Activated CD8-positive, alpha-beta memory T cell treated with anti-CD3 and anti-CD28 coated beads for 1 hour (primary cell): ENCODE results near the gene CBX2.

Experiments
- DNase-seq, 2 donors: peaks; one replicate each; pipeline ENCODE4 v3.0.0-alpha.2; 2020; ENCODE audit warnings: low read depth in 1 of 2; ENCODE audit errors: extremely low read depth in 1 of 2

Gene CBX2

DNA sequence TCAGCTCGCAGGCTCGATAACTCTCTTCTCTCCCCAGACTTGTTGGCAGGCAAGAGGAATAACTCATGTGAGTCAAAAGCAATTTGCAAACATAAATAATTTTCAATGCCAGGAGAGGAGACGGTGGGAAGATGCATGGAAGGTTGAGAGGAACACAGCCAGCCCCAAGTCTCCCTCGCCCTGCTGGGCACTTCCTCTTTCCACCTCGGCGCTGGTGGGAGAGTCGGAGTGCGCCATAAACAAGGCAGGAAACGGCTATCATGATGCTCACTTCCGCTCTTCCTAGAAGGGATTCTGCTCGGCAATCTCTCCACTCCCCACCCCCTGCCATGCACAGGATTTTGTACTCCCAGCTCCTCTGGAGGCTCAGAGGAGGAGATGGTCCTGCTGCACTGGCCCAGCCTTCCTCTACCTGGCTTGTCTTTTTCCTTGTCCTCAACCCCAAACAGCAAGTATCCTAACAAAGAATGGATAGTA lies 48.3 kb downstream of the CBX2 start:
- no peak for DNase-seq

DNA sequence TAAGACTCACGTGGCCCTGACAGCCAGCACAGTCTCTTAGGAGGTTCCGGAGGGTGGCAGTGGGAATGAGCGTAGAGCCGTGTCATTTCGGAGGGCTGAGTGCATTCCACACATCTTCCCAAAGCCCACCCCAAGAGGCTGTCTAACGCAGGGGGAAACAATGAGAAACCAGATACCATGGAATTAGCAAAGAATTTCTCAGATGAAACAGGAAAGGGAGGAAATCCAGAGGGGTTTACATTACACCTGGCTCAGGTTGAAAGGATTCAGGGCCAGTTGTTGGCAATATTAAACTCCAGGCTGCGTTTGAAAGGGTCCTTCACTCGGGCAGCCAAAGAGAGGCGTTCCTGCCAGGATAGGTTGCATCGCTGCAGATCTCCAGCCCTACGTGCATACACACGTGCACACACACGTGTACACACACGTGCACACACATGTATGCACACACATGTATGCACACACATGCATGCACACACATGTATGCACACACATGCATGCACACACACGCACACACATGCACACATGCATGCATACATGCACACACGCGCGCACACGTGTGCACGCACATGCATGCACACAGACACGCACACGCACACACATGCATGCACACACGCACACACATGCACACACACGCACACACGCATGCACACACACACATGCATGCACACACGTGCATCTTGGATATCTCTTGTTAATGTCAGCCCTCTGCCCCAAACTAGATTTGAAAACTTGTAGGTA lies 49.1 kb downstream of the CBX2 start:
- no peak for DNase-seq

DNA sequence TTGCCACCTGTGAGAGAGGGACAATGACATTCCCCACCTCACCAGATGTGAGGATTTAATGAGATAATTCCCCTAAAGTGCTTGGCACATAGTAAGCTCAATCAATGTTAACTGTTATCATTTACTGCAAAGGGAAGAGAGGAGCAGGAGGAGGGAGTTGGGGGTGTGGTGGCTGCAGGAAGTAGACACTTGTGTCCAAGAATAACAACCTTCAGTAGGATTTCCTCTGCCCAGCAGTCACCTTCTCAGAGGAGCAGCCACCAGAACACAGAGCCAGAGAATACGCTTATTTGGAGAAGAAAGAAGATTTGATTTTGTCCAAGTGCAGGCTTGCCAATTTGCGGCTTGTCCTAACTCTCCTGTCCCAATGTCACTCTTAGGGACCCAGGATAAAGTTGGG lies 51.1 kb downstream of the CBX2 start:
- DNase-seq = no peak

DNA sequence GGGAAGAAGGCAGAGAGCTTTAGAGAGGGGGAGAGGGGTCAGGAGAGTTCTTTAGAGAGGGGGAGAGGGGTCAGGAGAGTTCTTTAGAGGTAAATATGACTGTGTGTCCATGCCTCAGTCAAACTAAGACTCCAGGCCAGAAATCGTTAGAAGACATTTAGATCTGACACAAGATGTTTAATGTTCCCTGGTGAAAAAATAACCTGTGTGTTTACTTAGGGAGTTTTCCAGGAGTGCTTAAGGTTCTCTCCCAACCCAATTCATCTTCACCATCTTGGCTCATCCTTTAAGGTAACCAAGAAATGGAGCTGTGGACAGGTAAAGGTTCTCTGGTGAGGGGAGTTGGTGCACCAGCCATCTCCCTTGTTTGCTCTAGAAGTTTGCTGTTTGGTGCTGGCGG lies 51.5 kb downstream of the CBX2 start:
- no peak for DNase-seq

DNA sequence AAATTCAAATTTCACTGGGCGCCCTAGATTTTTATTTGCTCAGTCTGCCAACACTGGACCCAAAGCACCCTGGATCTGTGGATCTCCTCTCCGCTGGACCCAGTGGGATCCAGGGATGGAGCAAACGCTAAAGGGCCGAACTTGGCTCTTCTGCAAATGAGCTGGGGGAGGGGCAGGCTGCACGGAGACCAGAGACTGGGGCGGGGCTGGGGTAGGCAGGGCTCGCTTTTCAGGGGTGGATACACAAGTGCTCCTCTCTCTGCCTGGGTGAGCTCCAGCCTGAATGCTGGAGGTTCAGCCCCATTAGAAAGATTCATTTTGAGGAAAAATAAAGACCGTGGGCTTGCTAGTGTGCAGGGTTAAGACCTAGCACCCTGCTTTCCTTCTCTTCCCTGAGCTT lies 52.4 kb downstream of the CBX2 start:
- no peak for DNase-seq

DNA sequence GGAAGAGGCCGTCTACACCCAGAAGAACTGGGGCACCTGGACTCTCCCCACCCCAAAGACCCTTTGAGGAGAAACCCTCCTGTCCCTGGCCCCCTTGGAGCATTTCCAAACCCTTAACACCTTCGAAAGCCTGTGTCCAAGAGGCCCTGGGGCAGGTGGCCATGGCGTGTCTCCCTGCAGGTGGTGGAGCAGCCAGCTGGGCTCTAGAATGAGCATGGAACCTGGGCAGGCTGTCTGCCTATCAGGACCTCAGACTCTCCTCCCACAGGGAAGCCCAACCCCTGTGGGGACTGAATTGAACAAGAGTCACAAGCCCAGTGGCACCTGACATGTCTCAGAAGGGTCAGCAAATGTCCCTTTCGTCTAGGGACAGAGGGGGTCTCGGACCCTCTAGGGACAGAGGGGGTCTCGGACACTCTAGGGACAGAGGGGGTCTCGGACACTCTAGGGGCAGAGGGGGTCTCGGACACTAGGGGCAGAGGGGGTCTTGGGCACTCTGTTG lies 52.9 kb downstream of the CBX2 start:
- DNase-seq = no peak

DNA sequence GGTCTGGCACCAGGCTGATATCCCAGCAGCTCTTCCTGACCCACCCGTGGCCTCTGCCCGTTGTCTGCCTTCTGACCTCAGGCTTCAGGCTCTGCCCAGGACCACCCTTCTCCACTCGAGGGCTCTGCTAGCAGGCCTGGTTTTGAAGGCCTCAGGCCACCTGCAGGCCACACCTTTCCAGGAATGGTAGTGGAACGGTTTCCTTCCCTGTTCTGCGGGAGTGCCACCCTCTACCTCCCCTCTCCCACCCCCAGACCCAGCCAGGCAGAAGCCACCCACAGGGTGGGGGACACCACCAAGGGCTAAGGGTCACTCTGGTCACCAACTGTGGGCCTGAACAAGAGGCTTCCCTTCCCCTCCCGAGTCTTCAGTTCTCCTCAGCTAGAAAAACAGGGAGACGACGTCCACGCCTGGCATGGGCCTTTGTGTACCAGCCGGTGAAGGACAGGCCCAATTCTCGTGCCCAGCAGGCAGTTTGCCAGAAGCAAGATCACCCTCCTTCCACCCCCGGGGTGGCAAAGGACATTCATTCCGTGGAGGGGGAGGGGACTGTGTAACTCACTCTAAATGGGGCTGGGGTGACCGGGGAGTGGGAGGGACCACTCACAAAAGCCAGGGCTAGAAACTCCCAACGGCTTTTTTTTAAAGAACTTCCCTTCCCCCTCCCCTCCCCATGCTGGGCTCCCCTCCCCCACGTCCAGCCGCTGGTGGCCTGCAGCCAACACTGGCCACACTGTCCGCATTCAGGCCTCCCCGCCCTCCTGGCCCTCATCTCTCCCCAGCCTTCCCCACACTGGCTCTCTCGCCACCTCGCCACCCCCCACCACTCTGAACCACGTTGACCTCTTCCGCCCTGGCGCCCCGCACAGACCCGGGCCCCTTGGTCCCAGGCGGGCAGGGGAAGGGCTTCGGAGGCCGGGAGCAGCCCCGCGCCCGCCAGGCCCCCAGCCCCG lies 53.6 kb downstream of the CBX2 start:
- no peak for DNase-seq

DNA sequence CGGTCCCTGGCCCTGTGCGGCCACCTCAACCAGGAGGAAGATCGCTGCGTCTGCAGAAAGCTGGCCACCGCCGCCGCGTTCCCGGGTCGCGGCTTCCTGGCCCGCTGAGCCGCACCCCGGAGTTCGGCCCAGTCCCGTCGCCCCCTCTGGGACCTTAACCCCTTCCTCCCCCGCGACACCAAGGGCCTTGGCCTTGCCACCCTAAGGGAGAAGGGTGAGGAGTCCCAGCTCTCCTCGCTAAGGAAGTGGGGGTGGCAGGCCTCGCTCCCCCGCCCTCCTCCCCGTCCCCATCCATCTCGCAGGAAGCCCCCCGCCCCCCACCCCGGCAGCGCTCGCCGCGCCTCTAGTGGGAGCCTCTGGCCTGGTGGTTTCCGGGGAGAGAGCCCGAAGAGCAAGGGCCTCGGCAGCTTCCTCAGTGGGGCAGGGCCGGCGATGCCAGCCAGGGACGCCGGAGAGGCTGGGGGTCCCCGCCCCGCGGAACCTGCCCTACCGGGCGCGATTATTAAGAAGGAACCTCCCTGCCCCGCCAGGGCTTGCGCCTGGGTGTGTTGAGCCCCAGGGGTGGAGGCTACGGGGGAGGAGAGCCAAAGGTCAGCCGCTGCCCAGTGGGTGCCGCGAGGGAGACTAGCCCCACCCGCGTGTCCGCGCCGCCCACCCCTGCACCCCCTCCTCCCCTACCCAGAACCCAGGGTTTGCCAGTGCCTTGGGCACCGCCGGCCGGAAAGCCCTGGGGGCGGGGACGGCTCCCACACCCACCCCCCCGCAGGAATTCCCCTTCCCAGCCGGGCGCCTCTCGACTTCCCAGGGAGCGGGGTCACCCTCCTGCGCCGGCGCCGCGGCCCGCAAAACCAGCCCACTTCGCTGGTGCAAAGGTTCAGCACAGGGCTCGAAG lies 54.5 kb downstream of the CBX2 start:
- DNase-seq = no peak

DNA sequence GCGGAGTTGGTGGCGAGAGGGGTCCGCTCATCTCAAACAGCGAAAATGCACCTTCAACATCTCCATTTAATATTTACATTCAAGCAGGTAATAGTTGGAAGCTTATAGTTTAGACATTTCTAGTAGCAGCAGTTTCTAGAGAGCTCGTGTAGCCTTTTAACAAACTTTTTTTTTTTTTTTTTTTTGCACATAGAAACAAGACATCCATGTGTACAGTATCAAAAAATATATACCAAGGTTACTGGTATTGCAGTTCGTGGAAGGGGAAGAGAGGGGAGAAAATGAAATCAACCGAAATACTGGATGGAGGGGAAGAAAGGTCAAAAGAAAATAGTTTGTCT lies 55.1 kb downstream of the CBX2 start:
- no peak for DNase-seq

DNA sequence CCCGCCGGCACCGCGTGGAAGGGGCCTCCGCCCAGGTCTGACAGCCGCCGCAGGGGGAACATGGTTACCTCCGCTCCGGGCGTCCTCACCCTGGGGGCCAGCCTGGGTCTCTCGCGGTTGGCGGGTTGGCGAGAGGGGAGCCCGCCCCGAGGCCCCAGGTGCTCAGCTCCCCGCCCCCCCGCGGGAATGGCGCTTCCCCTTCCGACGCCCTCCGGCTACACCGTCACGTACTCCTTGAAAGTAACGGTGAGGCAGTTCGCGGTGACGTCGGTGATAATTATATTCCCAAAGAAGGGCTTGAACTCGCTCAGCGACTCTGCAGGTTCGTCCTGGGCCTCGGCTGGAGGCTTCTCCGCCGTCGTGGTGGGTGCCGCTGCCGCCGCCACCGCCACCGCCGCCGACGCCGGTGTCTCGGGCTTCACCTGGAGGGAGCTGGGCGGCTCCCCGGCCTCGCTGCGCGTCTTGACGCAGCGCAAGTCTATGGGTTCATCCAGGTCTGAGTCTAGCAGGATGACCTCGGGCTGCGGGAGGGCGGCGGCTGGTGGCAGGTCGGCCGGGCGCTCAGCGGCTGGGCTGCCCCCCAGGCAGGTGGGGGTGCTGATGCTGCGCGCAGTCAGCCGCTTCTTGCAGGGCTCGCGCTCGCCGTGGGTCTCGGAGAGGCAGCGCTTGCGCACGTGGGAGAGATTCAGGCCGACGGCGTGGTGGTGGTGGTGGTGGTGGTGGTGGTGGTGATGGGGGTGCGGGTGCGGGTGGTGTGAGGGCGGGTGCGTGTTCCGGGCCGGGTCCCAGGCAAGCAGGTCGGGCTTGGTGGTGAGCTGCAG lies 56.0 kb downstream of the CBX2 start:
- DNase-seq = no peak

DNA sequence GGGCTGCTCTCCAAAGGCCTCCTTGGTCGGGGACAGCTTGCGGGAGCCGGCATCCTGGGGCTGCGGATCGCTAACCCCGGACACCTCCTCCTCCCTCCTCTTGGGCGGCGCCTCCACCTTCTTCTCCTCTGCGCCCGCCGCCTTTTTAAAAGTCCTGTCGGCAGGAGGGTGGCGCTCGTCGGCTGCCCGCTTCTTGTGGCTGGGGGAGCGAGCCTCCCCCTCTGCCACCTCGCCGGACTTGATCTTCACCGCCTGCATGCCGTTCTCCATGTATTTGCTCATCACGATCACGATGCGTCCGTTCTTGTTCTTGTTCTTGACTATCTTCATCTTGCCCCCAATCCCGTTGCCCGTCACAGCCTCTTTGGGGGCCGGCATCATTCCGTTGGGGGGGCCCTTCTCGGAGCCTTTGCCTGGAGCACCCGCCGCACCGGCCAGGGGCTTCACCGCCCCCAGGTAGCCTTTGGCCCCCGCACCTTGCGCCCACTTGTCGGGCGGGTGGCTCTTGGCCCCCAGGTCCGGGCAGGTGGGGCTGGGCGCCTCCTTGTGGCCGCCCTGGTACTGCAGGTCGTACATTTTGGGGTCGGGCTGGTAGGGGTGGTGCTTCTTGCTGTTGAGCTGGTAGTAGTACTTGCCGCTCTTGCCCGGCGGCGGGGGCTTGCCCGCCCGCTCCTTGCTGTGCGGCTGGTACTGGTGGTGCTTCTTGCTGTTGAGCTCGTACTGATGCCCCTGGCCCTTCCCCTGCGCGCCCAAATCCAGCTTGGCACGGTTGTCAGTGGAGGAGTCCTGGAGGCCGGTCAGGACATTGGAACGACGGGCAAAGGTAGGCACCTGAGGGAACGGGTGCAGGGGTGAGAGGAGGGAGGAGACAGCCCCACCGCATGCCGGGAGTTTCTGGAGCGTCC lies 56.9 kb downstream of the CBX2 start:
- no peak for DNase-seq

DNA sequence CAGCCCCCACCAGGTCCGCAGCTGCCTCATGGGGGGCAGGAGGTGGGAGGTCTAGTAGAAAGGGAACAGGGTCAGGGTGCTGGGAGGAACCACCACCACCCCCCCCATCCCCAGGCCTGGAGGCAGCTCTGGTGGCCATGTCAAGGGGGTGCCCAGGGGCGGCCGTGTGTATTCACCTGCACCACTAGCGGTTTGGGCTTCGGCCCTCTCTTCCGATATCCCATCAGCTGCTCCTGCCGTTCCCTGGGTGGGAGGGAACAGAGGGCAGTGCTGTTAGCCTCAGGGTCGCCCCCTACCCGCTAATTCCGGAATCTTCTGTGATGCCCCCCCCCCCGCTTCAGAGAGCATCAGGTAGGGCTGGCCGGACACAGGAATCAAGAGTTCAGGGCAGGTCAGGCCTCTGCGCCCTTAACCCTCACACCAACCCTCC lies 57.5 kb downstream of the CBX2 start:
- DNase-seq = no peak

DNA sequence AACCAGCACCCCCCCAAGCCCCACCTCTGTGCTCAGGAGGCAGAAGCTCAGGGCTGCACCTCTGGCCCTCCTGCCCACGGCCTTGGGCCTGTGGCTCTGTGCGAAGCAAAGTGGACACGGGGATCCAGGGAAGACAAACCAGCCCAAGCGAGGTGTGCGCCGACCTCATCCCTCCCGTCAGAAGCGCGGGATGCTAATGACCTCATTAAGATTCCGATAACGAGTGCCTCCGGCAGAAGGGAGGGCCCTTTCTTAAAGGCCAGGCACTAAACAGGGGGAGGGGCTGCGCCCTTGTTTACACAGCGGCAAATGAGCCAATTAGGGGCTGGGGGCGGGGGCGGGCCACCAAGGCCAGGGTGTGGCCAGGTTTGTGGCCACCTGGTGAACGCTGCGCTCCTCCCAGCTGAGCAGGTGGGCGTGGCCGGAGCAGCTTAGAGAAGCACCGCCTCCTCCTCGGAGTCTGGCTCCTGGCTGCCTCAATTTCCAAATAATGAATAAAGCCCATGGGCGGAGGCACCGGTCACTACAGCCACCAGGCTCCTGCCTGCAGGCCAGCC lies 58.1 kb downstream of the CBX2 start:
- DNase-seq = no peak

DNA sequence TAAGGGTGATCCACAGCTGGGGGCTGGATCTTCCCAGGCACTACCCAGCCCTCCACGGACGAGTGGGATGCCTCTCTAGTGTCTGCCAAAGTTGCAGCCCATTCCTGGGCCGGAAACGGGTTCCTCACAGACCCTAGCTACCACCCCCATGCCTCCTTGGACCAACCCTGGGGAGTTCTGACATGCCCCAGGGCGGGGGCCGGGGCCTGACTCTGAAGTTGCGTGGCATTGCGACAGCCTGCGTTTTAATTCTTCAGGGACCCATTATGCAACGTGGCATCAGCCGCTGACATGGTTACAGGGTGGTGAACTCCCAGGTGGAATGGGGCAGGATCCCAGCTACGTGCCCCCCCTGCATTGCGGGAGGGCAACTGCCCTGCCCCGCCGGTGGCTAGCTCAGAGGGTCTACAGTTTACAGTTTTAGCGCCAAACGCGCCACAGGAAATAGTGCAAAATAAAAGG lies 58.6 kb downstream of the CBX2 start:
- DNase-seq = no peak

DNA sequence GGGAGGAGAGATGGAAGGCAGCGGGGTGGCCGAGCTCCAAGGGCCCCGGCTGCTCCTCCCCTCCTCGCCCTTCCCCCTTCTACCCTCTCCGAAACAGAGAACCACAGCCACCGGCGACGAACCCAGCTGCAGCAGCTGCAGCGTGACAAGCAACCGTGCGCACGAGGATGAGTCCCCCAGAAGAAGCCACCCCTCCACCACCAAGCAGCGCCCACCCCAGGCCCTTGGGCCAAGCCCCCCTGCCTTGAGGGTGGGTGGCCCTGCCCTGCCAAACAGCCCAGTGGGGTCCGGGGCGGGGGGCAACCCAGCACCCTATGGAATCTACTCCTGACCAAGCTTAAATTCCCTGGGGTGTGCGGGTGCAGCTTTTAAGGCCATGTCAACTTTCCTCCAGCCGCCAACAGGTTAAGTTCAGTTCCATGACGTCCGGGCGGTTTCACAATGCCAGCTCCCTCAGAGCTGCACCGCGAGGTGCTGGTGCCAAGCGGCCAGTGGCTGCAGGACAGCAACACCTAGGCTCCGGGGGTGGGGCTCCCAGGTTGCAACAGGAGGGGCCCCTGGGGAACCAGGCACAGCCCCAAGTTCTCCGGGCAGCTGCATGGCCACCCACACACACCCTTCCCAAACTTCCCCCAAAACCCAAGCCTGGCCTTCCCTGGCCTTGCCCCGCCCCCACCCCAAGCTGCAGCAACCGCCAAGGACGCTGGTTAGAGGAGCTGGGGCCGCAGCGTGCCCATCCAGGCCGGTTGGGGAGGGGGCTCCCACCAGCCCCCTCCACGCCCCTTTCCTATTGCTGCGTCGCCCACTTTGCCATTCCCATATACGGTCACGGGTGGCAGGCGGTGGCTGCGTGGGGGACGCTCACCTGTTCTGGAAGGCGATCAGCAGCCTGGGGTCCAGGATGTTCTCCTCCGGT lies 59.3 kb downstream of the CBX2 start:
- no peak for DNase-seq
